Activated effector memory CD4-positive, alpha-beta T cell treated with anti-CD3 and anti-CD28 coated beads, Interleukin-2, amount 50 U/mL, for 16 hours (primary cell): ENCODE results near the gene ACAP3.
"Not testable (repeated sequence)": the region's sequence is repeated elsewhere in the genome, so short reads cannot be mapped to it uniquely, and the experiment has no call there.

ENCODE experiments used
- DNase-seq: peaks from one replicate; pipeline ENCODE4 v3.0.0-alpha.2; 2020

Gene ACAP3

DNA sequence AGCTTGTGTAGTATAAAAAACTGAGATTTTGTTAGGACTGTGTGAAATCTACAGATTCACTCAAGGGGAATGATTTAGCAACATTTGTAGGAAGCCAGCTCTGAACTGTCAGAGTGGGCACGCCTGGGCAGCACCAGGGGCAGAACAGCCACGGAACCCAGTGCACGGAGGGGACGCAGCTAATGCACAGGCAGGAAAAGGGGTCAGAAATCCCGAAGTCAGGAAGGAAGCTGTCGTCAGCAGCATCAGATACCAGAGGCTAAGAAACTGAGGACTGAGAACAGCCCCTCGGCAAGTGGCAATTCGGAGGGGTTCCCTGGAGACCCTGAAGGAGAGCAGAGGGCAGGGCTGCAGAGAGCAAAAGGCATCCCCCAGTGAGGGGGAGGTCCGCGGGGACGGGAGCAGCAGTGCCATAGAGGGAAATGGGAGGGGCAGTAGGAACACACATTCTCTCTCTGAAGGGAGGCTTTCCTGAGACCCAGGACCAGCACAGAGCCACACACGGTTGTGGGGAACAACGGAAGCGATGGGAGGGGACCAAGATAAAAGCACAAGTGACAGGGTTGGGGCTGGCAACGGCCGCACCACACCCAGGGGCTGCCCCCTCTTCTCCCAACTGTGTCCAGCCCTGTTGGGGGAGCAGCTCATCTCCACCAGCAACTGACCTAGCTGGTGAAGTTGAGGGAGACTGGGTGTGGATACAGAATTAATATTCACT lies 46.7 kb downstream of the ACAP3 start:
- no peak for DNase-seq

GRCh38 chr1:1259951-1260600 lies 47.7 kb downstream of the ACAP3 start:
- DNase-seq = no peak

- no peak for DNase-seq
Observed at GRCh38 chr1:1259540-1259939, 48.2 kb downstream of the ACAP3 start.

- no peak for DNase-seq
Observed at GRCh38 chr1:1259119-1259488, 48.6 kb downstream of the ACAP3 start.

DNA sequence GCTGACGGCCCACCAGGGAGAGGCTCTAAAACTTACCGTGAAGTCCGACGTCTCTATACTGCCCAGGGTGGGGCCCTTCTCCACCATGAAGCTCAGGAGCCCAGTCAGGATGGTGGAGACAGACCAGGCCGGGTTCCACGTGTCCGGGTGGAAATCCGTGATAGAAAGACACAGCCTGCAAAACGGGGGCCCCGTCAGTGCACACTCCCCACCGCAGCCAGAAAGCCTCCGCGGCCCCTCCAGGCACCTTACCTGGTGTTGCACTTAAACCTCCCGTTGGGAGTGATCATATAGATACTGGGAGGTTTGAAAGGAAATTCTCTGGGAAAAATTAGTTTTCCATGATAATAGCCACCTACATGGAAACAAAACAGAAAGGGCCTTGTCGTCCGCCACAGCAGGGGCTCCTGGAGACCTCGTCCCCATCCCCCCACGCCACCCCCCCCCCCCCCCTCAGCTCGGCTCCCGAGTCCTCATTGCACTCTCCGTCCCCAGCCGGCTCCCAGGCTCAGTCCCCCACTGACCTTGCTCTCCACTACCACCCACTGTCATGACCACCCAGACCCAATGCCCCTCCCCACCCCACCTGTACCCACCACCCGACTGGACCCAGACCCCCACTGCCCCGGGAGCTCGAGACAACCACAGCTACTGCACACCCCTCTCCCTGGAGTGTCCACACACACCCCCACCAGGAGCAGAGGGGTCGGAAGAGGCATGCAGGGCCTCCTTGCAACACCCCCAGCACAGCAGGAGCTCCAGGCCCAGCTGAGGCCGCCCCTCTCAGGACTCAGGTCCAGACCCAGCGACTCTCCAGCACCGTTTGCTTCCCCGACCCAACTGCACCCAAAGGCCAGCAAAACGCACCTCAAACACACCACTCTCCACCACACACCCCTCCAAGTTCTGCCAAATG lies 50.5 kb downstream of the ACAP3 start:
- DNase-seq = no peak

GRCh38 chr1:1255611-1256010 lies 52.1 kb downstream of the ACAP3 start:
- DNase-seq = no peak

DNA sequence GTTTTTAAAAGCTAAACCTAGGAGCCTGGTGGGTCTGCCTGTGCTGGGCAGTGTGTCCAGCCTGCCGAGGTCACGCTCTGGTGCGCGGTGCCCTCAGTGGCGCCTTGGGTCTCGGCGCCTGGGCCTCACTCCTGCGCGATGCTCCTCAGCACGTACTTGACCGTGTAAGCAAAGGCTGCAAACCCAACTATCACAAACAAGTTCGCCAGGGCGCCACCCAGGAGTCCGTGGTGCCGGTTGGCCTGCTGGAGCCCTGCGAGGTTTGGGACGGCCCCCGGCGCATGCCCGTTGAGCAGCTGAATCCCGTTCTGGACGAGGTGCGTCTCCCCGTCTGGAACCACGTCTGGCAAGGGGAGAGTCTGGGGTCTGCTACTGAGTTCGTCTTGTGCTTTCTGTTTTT lies 52.7 kb downstream of the ACAP3 start:
- DNase-seq = no peak

DNA sequence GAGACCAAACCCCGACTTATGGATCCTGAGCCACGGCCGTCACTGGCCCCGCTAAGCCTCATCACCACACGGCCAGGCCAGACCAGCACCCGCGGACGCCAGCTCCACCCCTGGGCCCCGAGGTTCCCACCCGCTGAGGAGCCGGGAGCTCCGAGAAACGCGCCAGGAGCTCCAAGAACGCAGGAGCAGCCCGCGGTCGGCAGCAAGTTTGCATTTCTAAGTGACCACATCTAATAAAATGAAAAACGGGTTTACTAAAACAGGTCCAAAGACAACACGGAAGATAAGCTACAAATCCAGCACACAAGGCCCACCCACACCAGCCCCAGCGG lies 53.1 kb downstream of the ACAP3 start:
- DNase-seq = no peak

GRCh38 chr1:1253972-1254666 lies 53.6 kb downstream of the ACAP3 start:
- DNase-seq = no peak

- DNase-seq = no peak
Observed at GRCh38 chr1:1253314-1253713, 54.4 kb downstream of the ACAP3 start.

GRCh38 chr1:1250786-1251284 lies 56.9 kb downstream of the ACAP3 start:
- DNase-seq = peak; percentile 87

DNA sequence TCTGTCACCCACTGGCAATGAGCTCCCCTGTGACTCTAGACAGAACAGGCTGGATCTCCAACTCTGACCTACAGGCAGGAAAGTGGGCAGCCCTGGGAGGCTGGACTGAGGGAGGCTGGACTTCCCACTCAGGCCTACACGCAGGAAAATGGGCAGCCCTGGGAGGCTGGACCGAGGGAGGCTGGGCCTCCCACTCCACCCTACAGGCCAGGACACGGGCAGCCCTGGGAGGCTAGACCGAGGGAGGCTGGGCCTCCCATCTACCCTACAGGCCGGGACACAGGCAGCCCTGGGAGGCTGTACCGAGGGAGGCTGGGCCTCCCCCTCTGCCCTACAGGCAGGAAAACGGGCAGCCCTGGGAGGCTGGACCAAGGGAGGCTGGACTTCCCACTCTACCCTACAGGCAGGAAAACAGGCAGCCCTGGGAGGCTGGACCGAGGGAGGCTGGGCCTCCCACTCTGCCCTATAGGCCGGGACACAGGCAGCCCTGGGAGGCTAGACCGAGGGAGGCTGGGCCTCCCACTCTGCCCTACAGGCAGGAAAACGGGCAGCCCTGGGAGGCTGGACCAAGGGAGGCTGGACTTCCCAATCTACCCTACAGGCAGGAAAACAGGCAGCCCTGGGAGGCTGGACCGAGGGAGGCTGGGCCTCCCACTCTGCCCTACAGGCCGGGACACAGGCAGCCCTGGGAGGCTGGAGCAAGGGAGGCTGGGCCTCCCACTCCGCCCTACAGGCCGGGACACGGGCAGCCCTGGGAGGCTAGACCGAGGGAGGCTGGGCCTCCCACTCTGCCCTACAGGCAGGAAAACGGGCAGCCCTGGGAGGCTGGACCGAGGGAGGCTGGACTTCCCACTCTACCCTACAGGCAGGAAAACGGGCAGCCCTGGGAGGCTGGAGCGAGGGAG lies 59.5 kb downstream of the ACAP3 start:
- DNase-seq = not testable (repeated sequence)

GRCh38 chr1:1247341-1247913 lies 60.3 kb downstream of the ACAP3 start:
- no peak for DNase-seq

DNA sequence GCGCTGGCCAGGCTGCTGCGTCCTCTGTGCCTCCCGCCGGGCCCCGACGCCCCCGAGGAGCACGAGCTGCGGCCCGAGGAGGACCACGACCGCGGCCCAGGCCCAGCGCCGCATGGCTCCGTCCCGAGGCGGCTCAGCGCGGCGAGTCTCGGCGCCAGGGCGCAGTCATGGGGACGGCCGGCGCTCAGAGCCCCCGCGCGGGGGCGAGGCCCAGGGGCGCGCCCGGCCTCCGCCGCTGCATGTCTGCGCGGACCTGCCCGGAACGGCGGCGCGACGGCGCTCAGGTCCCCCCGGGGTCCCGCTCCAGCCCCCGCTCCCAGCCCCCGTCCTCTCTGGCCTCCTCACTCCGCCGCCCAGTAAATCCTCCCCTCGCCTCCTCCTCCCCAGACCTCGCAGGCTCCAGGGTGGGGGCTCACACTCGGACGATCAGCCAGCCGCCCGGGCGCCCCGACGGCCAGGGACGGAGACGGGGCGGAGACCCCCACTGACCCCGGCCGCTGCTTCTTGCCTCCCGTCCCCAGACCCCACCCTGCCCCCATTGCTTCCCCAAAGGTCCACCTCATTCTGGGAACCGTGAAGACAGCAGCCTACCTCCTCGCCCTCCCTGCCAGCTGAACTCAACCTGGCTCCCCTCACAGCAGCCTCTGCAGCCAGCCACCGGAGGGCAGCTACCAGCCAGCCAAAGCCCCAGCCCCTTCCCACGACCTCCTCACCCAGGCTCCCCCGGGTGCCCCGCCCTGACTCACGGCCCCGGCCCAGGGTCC lies 61.0 kb downstream of the ACAP3 start, which contains the start of gene C1QTNF12:
TSS of gene C1QTNF12 (minus strand) at position 146 of the 764 bp plus-strand sequence. CDS start at position 114, 32 bp downstream.
- DNase-seq = no peak

GRCh38 chr1:1245817-1246576 lies 61.7 kb downstream of the ACAP3 start:
- DNase-seq = no peak

DNA sequence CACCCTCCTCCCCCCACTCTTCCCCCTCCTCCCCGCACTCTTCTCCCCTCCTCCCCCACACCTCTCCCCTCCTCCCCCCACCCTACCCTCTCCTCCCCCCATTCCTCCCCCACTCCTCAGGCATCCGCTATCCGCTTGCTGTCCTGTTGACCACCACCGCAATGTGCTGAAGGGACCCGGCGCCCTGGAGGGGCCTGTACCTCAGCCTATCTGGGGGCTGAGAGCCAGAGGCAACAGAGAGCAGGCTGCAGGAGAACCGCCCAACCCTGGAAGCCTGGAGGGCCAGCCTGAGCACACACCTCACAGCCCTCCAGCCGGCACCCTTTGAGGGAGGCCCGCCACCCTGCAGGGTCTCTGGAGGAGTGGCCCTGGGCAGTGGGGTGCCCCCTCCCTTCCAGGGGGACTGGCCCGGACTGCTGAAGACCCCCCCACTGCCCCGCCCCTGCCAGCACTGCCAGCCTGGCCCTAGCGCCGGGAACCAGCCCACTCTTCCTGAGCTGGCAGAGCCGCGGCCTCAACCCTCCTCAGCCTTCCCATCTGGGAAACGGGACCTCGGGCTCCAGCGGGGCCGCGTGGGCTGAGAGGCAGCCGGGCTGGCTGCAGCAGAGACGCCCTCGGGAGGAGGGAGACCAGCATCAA lies 62.4 kb downstream of the ACAP3 start:
- no peak for DNase-seq

DNA sequence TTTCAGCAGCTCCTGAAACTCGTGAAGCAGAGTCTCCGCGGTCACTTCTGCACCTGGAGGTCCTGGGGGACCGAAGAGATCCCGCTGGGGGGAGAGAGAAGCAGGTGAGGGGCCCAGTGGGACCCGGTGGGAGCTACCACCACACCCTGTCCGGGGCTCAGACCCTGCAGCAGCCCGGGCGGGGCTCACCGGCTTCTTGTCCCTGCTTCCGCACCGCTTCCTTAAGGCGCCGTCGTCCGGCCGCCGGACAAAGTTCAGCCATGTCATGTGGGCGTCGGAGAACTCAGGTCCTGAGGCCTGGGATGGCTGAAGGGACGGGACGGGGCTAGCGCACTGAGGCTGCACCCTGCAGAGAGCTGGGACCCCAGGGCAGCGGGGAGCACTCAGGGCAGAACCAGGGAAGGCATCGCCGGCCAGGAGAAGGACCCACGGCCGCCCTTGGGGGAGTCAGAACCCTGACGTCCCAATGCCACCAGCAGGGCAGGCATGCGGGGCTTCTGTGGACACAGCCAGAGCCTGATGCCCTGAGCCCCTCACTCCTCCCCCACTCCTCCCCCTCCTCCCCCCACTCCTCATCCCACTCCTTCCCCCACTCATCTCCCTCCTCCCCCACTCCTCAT lies 63.4 kb downstream of the ACAP3 start:
- DNase-seq = no peak

DNA sequence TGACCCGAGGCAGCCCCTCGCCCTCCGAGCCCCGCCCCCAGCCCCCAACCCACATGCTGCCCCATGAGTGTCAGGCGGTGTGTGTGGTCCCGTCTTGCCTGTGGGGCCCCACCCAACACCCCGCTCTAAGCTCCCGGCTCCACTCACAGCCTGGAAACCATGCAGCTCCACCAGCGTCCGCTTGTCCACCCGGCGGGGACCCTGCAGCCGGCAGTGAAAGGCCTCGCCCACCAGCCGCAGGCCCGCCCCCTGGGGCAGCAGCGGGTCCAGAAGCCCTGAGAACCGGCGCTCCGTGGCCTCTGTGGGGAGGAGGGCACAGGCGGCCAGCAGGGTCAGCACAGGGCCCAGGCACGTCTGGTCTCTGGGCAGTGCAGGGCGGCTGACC lies 63.9 kb downstream of the ACAP3 start:
- no peak for DNase-seq

DNA sequence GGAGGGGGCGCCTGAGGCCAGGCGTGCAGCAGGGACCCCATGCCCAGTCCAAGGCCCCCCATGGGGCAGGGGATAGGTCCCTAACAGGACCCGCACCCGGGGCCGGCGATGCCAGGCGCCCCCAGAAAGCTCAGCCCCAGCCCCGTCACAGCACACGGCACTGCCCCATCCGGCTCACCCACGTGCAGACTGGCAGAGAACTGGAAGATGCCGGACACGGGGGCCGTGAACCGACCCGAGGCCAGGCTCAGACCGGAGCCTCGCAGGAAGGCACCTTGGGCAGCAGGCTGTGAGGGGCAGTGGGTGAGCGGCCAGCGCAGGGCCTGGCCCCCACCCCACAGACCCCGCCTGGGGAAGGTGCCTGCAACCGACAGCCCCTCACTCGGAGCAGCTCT lies 64.5 kb downstream of the ACAP3 start:
- no peak for DNase-seq
